SU-DHL-6 (cell line): Measurements from ENCODE around the gene NAPB.

ENCODE experiments used
- H2AFZ ChIP-seq: fragments of 200-600 bp; sonication (generic); 2 replicates; pipeline ENCODE4 v1.6.1; 2014; ENCODE audit warnings: low read depth, mild to moderate bottlenecking, moderate library complexity, mixed read lengths, antibody characterized with exemption, low read length; ENCODE audit not compliant: severe bottlenecking
- H3F3A ChIP-seq: fragments of 200-600 bp; shearing (Covaris generic); 2 replicates; pipeline ENCODE4 v1.6.0; 2016; ENCODE audit warnings: antibody characterized with exemption, mild to moderate bottlenecking; ENCODE audit not compliant: insufficient read depth
- H3K27ac ChIP-seq: fragments of 200-600 bp; sonication (generic); 2 replicates; pipeline ENCODE4 v1.5.1; 2016; ENCODE audit warnings: low read depth, mild to moderate bottlenecking, low read length, moderate library complexity, mixed read lengths
- H3K27me3 ChIP-seq: fragments of 200-600 bp; sonication (generic), shearing (Covaris generic); 2 replicates; pipeline ENCODE4 v1.6.0; 2014; ENCODE audit warnings: mild to moderate bottlenecking, low read length
- H3K36me3 ChIP-seq: fragments of 200-600 bp; sonication (generic); 2 replicates; pipeline ENCODE4 v1.6.1; 2014; ENCODE audit warnings: mild to moderate bottlenecking, low read length, mixed read lengths
- H3K4me2 ChIP-seq: fragments of 300-600, 200-600 bp; shearing (Covaris generic), sonication (generic); 2 replicates; pipeline ENCODE4 v1.6.0; 2014; ENCODE audit warnings: low read length, low read depth, mild to moderate bottlenecking; ENCODE audit not compliant: poor library complexity, severe bottlenecking
- H3K4me3 ChIP-seq: fragments of 200-600 bp; sonication (generic); 2 replicates; pipeline ENCODE4 v1.5.1; 2014; ENCODE audit warnings: antibody characterized with exemption, low read length, mild to moderate bottlenecking, mixed read lengths; ENCODE audit not compliant: insufficient read depth, poor library complexity, severe bottlenecking
- H3K79me2 ChIP-seq: fragments of 200-600 bp; sonication (generic); 2 replicates; pipeline ENCODE4 v1.6.1; 2014; ENCODE audit warnings: mild to moderate bottlenecking, low read length, moderate library complexity; ENCODE audit not compliant: insufficient read depth
- H3K9ac ChIP-seq: fragments of 200-600 bp; sonication (generic); 2 replicates; pipeline ENCODE4 v1.7.0; 2014; ENCODE audit warnings: mild to moderate bottlenecking, low read length
- H3K9me2 ChIP-seq: fragments of 200-600 bp; sonication (generic); replicated peaks from 2 replicates; pipeline ENCODE4 v1.6.1; 2014; ENCODE audit warnings: low read length; ENCODE audit not compliant: insufficient read depth
- H3K9me3 ChIP-seq: fragments of 200-600 bp; sonication (generic); 2 replicates; pipeline ENCODE4 v1.6.1; 2014; ENCODE audit warnings: low read length, mixed read lengths; ENCODE audit not compliant: insufficient read depth
- H4K20me1 ChIP-seq: fragments of 200-600 bp; sonication (generic); 2 replicates; pipeline ENCODE4 v1.6.1; 2014; ENCODE audit warnings: low read depth, mild to moderate bottlenecking, antibody characterized with exemption, low read length, moderate library complexity, mixed read lengths
- EZH2phosphoT487 ChIP-seq: fragments of 200-600 bp; sonication (generic), shearing (Covaris generic); conservative IDR thresholded peaks from 2 replicates; pipeline ENCODE4 v1.6.1; 2018; ENCODE audit warnings: mild to moderate bottlenecking, antibody characterized with exemption, low read length, moderate library complexity, mixed read lengths
- TF ChIP-seq, protein P1 (sequence below): fragments of 200-600 bp; sonication (generic); IDR thresholded peaks from one replicate; pipeline ENCODE4 v1.5.1; 2017; ENCODE audit warnings: antibody characterized with exemption, mild to moderate bottlenecking, low read length, moderate library complexity; ENCODE audit not compliant: insufficient read depth, poor library complexity, severe bottlenecking

NAPB gene

DNA sequence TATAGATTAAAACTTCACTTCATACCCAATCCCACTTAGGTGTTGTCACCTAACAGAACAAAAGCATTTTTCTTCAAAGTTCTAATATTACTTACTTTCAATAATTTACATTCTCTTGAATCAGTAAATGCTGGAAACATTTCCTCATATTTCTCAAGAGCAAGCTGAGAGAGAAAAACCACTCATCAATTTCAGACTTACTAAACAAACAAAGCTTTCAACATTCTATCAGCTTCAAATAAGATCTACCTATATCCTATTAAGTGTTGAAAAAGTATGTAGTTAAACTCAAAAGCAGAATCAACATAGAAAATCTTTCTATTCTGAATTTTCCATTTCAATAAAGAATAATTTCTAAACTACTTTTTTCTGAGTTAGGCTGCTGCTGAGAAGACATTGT lies 41.5 kb downstream of the NAPB start:
- Histone ChIP-seq H3K9ac (no peak overlapping the region), H3K36me3 (peaks cover 33% of the 10 kb centered on the region; the same call in 1 of the 2 replicates), H4K20me1 (no peaks in the 10 kb centered on the region), H3K9me3 (no peaks in the 10 kb centered on the region), H2AFZ (no peak overlapping the region), H3K9me2 (no peaks in the 10 kb centered on the region), H3K4me2 (no peak overlapping the region), H3K27ac (no peak overlapping the region), H3K4me3 (no peak overlapping the region), H3K27me3 (no peaks in the 10 kb centered on the region), H3K79me2 (no peaks in the 10 kb centered on the region), H3F3A (peaks cover 5% of the 10 kb centered on the region; the same call in 1 of the 2 replicates)
- TF ChIP-seq, protein P1, sequence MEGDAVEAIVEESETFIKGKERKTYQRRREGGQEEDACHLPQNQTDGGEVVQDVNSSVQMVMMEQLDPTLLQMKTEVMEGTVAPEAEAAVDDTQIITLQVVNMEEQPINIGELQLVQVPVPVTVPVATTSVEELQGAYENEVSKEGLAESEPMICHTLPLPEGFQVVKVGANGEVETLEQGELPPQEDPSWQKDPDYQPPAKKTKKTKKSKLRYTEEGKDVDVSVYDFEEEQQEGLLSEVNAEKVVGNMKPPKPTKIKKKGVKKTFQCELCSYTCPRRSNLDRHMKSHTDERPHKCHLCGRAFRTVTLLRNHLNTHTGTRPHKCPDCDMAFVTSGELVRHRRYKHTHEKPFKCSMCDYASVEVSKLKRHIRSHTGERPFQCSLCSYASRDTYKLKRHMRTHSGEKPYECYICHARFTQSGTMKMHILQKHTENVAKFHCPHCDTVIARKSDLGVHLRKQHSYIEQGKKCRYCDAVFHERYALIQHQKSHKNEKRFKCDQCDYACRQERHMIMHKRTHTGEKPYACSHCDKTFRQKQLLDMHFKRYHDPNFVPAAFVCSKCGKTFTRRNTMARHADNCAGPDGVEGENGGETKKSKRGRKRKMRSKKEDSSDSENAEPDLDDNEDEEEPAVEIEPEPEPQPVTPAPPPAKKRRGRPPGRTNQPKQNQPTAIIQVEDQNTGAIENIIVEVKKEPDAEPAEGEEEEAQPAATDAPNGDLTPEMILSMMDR, result no peak
- no peak for TF ChIP-seq EZH2phosphoT487

DNA sequence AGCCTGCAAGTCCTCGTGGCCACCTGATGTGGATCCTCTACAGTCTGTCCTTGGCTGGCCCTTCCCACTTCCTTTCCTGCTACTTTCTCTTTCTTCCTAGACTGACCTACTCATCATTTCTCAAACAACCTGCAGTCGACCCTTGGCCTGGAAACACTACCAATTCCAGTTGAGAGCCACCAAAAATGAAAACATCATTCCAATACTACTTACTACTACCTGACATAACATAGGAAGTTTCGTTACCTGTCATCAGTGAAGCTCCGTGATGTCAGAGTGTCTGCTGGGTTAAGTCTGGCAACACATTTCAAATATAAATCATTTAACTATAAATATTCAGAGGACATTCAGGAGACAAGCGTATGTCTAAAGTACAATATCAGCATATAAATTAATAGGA lies 45.5 kb downstream of the NAPB start:
- H3K4me2 ChIP-seq, result no peak overlapping the region
- H3K9me3 ChIP-seq, result no peaks in the 10 kb centered on the region
- H4K20me1 ChIP-seq, result no peaks in the 10 kb centered on the region
- H3K27ac ChIP-seq, result no peak overlapping the region
- peaks cover 30% of the 10 kb centered on the region; the same call in 1 of the 2 replicates for H3K36me3 ChIP-seq
- H3K9ac ChIP-seq, result no peak overlapping the region
- H2AFZ ChIP-seq, result no peak overlapping the region
- no peaks in the 10 kb centered on the region for H3K79me2 ChIP-seq
- TF ChIP-seq EZH2phosphoT487, result no peak
- TF ChIP-seq, protein P1, result no peak
- no peaks in the 10 kb centered on the region for H3K27me3 ChIP-seq
- H3K9me2 ChIP-seq, result no peaks in the 10 kb centered on the region
- H3K4me3 ChIP-seq, result no peak overlapping the region
- H3F3A ChIP-seq, result peaks cover 8% of the 10 kb centered on the region; the same call in 1 of the 2 replicates

DNA sequence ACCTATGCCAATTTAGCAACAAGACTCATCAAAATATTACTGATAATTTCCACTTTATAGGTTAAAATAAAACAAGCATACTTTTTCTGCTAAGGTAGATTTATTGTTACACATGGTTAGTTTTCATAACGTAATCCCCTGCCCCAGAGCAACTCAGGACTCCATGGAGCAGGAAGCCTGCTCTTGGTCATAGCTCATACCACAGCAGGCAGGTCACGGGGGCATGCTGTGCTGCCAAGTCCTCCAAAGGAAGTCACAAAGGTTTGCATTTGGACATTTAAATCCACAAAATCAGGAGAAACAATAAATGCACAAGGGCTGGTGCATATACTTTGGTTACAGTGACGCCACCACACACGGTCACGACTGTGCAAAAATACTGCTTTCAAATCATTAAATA lies 46.8 kb downstream of the NAPB start:
- TF ChIP-seq, protein P1, result no peak
- TF ChIP-seq EZH2phosphoT487, result no peak
- peaks cover 8% of the 10 kb centered on the region; the same call in 1 of the 2 replicates for H3F3A ChIP-seq
- H3K27ac ChIP-seq, result no peak overlapping the region
- H3K27me3 ChIP-seq, result no peaks in the 10 kb centered on the region
- no peak overlapping the region for H3K9ac ChIP-seq
- H3K9me3 ChIP-seq, result no peaks in the 10 kb centered on the region
- H2AFZ ChIP-seq, result no peak overlapping the region
- H3K4me2 ChIP-seq, result no peak overlapping the region
- no peaks in the 10 kb centered on the region for H3K9me2 ChIP-seq
- H3K4me3 ChIP-seq, result no peak overlapping the region
- peaks cover 28% of the 10 kb centered on the region; the same call in 1 of the 2 replicates for H3K36me3 ChIP-seq
- H3K79me2 ChIP-seq, result no peaks in the 10 kb centered on the region
- no peaks in the 10 kb centered on the region for H4K20me1 ChIP-seq
